Measurements from ENCODE around the gene SLC16A1.
"Not testable (repeated sequence)": the region's sequence is repeated elsewhere in the genome, so short reads cannot be mapped to it uniquely, and the experiment has no call there.

The SLC16A1 gene

DNA sequence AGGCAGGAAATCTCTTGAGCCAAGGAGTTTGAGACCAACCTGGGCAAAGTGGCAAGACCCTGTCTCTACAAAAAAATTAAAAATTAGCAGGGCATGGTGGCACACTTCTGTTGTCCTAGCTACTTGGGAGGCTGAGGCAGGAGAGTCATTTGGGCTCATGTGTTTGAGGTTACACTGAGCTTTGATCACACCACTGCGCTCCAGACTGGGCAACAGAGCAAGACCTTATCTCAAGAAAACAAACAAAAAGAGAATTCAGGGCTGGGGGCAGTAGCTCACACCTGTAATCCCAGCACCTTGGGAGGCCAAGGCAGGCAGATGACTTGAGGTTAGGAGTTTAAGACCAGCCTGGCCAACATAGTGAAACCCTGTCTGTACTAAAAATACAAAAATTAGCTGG, 17.8 kb upstream of the SLC16A1 start:
- no peak for FAIRE-seq
- DNase-seq (ENCODE audit: low spot score), result no peak

DNA sequence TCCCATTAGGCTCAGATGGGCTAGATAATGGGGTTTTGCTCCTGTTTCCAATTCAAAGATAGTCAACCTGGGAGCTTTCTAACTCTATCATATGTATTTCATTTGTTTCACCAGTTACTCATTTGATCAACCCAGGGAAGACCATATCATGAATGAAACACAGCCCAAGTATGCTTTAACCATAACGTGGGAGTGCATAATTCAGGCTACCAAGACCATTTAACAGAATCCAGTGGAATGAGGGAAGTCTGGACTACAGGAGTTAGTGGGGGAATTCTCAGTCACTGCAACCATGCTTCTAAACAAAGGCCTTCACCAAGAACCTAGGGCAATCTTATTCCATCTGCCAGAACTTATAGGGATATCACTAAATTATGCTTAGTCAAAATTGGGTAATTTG, 15.0 kb upstream of the SLC16A1 start:
- DNase-seq (ENCODE audit: low spot score) (no peak), FAIRE-seq (no peak)

DNA sequence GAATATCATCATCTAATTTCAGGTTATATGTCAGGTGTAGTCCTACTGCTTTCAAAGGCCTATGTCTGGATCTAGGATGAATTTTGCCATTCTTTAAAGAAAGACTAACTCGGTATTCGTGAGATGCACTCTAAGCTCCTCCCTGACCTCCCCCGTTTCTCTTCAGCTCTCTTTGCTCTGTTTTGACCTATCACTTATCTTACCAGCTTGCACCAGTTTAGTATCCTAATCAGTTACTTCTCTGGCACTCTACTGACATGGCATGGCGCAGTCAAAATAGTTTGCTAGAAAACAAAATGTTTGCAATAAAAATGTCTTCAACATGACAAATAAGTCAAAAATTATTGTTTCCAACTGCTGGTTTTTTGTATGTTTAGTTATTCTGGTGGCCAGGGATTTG, 8.4 kb upstream of the SLC16A1 start:
- FAIRE-seq (no peak), DNase-seq (ENCODE audit: low spot score) (no peak)

DNA sequence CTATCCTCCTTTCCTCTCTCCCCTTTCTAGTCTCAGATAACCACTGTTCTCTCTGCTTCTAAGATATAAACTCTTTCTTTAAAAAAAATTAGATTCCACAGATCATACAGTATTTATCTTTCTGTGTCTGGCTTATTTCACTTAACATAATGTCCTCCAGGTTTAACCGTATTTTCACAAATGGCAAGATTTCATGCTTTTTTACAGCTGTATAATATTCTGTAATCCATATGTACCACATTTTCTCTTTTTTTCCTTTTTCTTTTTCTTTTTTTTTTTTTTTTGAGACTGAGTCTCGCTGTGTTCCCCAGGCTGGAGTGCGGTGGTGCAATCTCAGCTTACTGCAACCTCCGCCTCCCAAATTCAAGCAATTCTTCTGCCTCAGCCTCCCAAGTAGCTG, 5.1 kb upstream of the SLC16A1 start:
- FAIRE-seq, result no peak
- DNase-seq (ENCODE audit: low spot score), result no peak

DNA sequence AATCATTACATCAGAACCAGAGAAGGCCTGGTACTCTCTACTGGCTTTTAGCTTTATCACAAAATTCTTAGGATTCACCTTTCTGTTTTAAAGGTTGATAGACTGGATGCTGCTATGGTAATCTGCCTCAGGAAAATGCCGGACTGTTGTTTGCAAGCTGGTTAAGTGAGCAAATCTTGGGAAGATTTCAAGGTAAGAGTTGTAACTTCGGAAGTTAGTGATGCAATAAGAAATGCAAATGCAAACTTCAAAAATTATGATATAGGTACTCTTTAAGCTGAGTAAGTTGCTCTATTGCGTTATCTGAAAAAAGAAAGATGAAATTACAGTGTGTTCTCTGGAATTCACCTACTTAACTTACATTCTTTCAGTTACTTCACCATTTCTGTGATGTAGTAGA, 4.4 kb upstream of the SLC16A1 start:
- DNase-seq (ENCODE audit: low spot score), result no peak
- no peak for FAIRE-seq

DNA sequence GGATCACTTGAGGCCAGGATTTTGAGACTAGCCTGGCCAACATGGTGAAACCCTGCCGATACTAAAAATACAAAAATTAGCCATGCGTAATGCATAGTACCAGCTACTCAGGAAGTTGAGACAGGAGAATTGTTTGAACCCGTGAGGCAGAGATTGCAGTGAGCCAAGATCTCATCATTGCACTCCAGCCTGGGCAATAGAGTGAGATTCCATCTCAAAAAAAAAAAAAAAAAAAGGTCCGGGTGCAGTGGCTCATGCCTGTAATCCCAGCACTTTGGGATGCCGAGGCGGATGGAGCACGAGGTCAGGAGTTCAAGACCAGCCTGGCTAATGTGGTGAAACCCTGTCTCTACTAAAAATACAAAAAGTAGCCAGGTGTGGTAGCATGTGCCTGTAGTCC, 2.2 kb upstream of the SLC16A1 start:
- not testable (repeated sequence) for DNase-seq (ENCODE audit: low spot score); FAIRE-seq

DNA sequence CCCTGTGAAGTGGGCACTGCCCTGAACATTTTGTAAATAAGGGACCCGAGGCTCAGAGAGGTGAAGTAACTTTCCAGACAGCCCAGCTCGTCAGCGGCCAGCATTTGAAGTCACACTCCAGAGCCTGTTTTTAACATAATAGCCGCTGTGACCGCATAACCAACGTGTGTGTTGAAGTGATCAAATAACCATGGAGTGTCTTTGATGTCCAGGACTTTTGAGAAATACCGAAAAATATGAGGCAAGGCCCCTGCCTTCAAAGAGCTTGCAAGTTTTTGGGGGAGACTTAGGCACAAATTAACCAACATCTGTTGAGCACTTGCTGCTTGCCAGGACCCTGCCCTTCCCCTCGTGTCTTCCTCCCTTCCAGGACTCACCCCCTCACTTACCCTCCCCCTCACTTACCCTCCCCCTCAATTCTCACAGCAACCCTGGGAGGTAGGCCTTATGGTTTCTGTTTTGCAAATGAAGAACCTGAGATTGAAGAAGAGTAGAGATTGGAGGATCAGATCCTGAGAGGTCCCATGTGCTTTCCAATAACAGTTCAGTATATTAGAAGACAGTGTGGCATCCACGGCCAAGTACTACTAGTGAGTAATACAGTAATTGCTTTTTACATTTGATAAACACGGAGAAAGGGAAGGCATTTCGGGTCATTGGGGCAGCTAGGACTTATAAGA, 1.3 kb upstream of the SLC16A1 start:
- DNase-seq (ENCODE audit: low spot score) (peak; percentile 67), FAIRE-seq (no peak)

DNA sequence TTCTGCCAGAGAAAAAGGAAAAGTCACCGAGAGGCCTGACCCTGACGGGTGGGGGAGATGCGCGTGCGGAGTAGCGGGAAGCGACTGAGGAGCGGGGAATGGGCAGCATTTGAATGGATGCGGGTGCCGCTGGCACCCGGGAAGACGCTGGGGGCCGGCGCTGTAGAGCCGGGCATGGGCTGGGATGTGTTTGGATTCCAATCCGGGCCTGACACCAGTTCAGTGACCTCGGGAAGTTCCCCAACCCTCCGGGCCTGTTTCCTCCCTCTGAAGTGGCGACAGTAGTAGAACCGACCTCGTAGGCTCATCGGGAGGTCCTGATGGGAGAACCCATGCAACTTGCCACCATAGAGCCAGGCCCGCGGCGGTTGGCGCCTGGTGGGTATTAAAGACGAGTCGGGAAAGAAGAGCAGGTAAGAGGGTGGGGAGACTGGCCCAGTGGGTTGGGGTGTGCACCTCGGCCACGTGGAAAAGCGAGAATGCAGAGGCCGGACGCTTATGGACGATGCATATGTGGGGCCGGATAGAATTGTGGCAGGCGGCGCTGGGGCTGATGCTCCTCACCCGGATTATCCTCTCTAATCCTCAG, 642 bp upstream of the SLC16A1 start:
- FAIRE-seq, result no peak
- DNase-seq (ENCODE audit: low spot score), result no peak

DNA sequence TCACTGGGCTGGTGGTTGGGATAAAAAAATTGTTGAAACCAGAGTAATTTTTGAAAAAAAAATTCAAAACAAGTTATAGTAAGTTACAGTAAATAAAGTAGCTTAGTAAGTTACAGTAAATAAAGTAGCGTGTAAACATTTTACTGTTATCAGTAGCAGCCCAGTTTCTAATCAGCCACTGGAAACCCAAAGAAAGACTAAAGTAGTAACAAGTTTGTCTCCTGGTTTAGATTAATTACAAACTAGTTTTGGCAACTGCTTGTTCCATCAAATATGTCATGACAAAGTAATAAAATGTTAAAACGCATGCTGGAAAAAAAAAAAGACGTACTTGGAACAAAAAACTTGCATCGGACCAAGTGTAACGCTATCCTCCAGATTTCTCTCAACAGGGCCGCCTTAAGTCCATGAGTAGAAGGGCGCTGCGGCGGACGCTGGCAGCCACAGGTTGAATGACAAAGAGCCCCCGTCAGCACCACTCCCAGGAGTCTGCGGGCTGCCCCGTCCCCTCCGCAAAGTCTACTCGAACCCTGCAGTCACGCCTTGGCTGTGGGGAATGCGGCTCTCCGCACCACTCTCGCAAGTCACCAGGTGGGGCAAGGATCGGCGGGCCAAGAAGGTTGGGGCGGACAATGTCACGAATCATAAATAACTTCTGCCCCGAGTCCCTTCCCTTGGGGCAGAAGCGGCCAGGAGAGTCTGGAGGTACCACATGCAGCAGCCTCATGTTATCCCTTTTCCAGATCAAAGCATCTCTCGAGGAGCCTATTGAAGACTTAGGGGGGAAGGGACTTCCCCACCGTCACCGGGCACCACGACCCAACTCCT, 837 bp downstream of the SLC16A1 start:
- FAIRE-seq, result no peak
- peak; percentile 78 for DNase-seq (ENCODE audit: low spot score)

DNA sequence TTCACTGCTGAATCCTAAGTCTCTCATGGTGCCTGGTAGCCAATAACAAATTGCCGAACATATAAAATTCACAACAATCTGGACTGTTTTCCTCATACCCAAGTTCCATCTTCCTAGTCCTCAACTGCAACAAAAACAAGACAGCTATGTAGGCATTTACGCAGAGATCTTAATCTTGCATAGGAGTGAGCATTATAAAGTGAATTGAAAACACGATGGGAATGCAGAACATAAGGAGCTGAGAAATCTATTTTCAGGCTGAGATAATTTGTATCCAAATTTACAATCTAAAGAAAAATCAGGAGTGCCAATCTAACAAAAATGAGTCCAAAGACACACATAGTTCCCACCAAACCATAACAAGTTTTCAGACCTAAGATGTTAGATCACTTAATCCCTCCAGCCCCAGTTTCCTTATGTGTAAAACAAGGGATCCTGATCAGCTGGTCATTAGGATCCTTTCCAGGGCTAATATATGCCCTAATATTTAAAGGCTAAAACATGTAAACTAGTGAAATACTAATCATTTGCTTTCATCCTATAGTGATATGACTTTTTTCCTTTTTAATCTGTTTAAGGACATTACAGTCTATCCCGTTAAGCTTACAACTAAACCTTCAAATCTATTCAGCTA, 1.9 kb downstream of the SLC16A1 start:
- DNase-seq (ENCODE audit: low spot score) (no peak), FAIRE-seq (no peak)

DNA sequence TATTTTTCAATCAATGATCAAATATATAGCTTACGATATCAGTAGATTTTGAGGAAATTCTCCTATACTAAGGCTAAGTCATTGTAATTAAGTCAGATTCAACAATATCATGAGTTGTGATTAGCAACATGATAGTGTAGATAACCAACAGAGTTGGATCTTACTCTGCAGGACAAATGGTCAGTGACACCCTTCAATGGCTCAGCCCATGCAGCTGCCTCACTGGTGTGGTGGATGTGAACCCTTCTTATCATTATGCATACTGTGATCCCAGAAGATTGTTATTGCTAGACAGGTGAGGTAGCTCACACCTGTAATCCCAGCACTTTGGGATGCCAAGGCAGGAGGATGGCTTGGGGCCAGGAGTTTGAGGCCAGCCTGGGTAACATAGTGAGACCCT, 5.6 kb downstream of the SLC16A1 start:
- no peak for FAIRE-seq
- DNase-seq (ENCODE audit: low spot score), result no peak

DNA sequence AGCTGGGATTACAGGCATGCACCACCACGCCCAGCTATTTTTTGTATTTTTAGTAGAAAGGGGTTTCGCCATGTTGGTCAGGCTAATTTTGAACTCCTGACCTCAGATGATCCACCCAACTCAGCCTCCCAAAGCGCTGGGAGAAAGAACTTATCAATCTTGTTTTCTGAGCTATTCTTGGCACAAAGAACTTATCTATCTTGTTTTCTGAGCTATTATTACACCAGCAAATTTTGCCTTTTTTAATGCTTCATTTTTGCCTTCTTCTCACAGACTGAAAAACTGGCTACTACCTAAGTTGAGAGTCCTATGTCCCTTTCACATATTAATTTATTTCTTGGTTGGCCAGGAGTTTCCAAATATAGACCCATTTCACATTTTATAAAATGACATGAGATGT, 9.3 kb downstream of the SLC16A1 start:
- no peak for FAIRE-seq
- no peak for DNase-seq (ENCODE audit: low spot score)

DNA sequence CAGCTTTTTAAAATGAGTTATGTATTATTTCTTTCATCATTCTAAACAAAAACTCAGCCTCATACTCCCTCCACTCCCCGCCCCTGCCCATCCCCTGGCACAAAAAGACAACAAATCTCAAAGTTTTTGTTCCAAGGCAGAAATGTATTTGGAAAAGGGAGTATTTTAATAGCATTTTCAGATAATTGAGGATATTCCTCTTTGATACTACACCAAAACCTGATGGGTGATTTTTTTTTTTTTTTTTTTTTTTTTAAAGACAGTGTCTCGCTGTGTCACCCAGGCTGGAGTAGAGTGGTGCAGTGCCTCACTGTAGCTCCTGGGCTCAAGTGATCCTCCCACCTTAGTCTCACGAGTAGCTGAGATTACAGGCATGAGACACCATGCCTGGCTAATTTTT, 16.2 kb downstream of the SLC16A1 start:
- FAIRE-seq (no peak), DNase-seq (ENCODE audit: low spot score) (no peak)

DNA sequence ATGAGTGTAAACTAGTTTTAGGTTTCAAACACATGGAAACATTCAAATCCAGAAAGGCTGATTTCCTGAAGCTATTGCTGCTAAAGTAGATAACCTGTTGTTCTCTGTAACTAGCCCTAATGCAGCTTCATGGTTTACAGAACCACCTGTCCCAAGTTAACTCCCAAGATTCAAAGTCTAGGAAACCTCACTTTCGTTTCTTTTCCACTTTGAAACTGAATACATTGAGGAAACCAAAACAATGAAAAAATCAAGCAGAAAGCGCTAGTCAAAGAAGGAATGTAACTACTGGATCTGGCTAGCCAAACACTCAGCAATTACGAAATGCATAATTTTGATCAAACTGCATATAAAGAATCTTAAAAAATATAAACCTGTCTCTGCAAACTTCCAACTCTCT, 17.8 kb downstream of the SLC16A1 start:
- no peak for DNase-seq (ENCODE audit: low spot score)

DNA sequence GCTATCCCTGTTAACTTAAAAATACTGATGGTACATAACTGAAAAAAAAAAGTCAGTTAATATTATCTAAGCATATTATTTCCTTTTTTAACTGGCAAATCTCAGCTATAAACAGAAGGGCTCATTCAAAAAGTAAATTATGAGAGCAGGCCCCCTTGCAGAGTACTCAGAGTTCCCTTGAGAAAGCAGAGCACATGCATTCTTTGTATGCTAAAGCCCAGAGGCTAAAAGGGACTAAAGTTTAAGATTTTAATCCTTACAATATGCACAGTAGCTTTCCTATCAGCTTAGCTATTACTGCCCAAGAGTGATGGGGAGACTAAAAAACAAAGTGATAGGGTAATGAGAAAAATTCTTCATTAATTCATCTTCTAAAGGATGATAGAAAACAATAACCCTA, 18.5 kb downstream of the SLC16A1 start:
- DNase-seq (ENCODE audit: low spot score), result no peak
- no peak for FAIRE-seq

More for the DNA sequence above, 17.8 kb downstream of the SLC16A1 start:
- no peak for FAIRE-seq

DNA sequence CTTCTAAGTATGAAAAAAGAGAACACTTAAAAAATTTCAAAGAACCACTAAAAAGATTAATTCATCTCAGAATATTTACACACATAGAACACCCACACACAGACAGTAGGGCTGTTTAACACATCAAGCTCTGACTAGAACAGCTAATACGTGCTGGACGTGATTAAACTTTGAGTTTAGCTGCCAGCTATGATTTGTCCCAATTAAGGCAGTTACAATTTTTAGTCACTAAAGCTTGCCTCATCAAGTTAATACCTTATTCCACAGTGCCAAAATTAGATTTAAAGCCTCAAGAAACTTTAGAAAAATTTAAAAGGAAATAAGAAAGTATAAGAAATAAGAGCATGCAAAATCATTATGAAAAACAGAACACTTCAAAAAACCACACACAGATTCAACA, 18.9 kb downstream of the SLC16A1 start:
- DNase-seq (ENCODE audit: low spot score) (no peak), FAIRE-seq (no peak)

DNA sequence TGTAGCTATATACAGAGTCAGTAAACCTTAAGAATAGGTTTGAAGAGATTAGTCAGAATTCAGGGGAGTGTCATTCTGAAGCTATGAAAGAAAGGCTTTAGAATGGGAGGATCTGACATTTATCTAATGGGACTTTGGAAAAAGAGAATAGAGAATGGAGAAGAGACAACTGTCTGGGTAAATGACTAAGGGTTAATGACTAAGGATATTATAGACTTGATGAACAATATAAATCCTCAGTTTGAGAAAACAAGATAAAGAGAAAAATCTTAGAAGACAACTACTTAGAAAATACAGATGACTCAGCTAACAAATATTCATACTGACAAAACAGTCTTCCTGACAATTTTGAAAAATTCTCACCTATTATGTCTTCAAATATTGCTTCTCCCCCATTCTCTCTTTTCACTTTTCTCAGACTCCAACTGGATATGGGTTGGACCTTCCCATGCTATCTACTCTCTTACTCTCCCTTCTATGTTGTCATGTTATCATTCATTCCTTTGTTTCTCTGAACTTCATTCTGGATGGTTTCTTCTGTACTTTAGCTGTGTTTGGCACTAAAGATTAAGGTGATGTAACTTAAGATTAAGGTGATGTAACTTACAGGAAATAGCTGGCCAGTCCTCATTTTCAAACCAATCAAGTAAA, 20.4 kb downstream of the SLC16A1 start:
- peak; percentile 40 for DNase-seq (ENCODE audit: low spot score)
- FAIRE-seq, result no peak

DNA sequence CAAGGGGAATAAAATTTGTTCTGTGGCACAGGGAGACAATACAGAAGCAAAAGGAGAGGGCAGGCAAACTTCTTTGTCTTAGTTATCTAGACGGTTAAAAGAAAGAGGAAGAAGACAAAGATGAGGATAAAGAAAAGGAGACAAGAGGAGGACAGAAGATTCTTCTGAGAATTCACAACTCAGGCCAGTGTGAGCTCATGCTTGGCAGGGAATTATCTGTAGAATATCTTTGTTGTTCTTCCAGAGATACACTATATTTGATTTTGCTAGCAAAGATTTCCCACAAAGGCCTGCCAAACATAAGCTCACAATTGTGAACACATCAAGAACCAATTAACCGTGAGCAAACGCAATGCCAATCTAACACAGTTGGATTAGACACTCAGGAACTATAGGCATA, 21.4 kb downstream of the SLC16A1 start:
- FAIRE-seq, result no peak

DNA sequence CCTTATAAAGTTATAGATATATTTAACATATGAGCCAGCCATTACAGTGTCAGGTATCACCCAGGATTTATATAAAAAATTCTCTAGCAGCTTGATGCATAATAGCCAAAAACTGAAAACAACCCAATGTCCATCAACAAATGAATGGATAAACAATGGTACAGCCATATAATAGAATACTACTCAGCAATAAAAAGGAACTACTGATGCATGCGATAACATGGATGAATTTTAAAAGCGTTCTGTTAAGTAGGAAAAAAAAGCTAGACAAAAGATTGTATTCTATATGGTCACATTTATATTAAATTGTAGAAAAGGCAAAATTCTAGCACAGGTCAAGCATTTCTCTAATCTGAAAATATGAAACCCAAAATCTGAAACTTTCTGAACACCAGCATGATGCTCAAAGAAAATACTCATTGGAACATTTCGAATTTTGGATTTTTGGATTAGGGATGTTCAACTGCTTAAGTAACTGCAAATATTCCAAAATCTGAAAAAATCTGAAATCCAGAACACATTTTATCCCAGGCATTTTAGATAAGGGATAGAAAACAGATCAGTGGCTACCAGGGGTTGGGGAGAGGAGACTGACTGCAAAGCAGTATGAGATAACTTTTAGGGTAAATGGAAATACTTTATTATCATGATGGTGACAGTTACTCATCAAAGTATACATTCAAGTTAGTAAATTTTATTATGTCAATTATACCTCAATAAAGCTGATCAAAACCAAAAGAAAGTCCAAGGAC, 22.0 kb downstream of the SLC16A1 start:
- DNase-seq (ENCODE audit: low spot score) (no peak), FAIRE-seq (no peak)

More for the DNA sequence above, 21.4 kb downstream of the SLC16A1 start:
- no peak for DNase-seq (ENCODE audit: low spot score)

DNA sequence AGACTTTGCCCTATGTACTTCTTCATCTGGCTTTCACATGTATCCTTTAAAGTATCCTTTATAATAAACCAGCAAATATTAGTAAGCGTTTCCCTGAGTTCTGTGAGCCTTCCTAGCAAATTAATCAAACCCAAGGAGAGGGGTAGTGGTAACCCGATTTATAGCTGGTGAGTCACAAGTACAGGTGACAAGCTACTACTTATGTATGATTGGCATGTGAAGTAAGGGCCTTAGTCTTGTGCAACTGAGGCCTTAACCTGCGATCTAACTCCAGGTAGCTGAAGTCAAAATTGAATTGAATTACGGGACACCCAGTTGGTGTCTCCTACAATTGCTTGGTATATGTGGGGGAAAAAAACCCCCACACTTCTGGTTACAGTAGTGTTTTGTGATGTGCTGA, 26.0 kb downstream of the SLC16A1 start:
- FAIRE-seq (no peak), DNase-seq (ENCODE audit: low spot score) (no peak)

DNA sequence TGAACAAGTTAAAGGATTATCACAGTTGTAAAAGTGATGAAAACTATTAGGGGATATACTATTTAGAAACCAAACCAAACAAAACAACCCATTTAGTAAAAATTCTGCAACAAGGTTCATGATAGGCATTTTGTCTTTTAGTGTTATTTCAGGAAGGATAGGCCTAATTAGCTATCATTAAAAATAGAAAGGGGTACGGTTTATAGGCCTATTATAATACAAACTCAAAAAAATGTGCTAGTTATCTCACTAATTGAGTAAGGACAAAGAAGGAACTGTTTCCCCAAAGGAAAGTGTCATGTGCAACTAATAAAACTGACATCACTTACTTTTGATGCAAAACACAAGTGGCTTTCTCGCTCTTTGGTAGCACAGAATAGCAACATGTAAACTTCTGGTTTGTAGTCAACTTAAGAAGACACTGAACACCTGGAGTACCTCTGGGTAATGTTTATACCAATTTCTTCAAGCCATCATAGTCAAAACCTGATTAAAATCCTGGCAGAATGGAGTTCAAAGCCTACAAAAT, 28.5 kb downstream of the SLC16A1 start:
- FAIRE-seq (no peak), DNase-seq (ENCODE audit: low spot score) (no peak)
